ENCODE data around the gene TBC1D22A.
A peak's percentile ranks its signal among the peaks of the same experiment; 100 is the strongest.

TBC1D22A gene

DNA sequence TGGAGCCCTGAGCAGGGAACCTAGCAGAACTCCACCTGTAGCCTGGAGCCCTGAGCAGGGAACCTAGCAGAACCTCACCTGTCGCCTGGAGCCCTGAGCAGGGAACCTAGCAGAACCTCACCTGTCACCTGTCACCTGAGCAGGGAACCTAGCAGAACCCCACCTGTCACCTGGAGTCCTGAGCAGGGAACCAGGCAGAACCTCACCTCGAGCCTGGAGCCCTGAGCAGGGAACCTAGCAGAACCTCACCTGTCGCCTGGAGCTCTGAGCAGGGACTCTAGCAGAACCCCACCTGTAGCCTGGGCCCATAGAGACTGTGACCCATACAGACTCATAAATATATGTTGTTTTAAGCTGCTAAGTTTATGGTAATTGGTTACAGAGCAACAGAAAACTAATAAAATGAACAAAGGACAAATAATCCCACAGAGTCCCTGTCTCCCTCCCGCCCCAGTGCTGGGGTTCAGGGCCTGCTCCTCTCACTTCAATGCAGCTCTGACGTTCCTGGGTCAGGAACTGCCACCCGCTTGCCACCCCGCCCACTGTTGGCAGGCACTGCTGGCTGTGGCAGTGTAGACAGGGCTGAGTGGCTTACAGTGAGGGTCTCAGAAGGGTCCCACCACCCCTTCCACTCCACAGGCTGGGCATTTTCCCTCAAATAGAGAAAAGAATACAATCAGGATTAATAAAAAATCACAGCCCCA is 259.1 kb downstream of the TBC1D22A start:
- DNase-seq: no peak

GRCh38 chr22:47022075-47022473 is 259.6 kb downstream of the TBC1D22A start:
- DNase-seq: no peak

GRCh38 chr22:47022475-47022874 is 260.0 kb downstream of the TBC1D22A start:
- no peak for DNase-seq

DNA sequence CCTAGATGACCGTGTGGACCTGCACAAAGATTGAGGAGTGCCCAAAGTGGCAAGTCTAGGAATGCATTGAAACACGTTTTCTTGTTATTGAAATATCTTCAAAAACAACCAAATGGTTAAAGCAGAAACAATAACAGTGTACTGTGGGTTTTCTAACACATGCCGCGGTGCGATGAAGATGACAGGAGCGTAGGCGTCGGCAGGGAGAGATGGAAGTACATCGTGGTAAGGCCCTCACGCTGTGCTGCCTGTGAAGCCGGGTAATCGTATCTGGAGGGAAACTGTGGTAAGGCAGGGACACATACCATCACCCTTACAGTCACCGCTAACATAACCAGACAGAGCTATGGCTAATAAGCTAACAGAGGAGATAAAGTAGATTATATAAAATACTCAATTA is 261.4 kb downstream of the TBC1D22A start:
- DNase-seq: no peak

DNA sequence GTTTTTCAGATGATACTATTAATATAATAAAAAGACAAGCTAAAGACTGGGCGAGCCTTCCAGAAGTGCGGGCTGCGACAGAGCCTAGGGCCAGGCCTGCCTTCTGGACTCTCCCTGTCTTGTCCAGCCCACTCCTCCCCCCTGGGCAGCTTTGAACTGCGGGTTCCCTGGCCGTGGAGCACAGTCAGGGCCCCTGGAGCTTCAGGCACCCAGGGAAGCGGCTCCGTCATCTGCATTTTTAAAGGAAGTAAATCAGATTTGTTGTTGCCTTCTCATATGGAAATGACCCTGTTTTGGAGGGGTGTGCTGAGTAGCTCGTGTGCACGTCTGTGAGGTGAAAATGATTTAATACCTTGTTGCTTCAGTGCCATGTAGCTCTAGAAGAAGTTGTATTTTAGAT is 265.3 kb downstream of the TBC1D22A start:
- DNase-seq: no peak

GRCh38 chr22:47029244-47030074 is 267.0 kb downstream of the TBC1D22A start:
- no peak for DNase-seq

DNA sequence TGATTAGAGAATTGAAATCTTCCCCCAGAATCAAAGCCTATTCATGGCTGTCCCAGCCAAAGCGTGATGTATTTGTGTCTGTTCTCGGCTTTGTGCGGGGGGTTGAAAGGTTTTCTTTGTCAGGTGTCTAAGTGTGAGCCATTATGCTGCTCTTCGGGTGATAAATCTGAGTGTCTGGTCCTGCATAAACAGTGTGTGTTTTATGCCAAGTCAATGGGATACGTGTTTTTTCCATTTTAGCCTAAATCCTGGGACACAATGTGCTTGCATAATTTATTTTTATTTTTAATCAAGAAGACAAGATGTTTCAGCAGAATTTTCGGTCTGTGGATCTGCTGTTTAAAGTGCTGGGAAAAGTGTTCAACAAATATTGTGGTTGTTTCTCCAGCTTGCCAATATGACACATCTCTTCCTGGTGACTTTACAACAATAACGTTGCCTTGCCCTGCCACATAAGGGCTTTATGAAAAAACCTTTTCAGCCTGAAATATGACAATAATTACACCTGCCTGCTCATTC is 267.8 kb downstream of the TBC1D22A start:
- no peak for DNase-seq

- DNase-seq: no peak
Observed at GRCh38 chr22:47030881-47031627, 268.6 kb downstream of the TBC1D22A start.

- no peak for DNase-seq
Observed at GRCh38 chr22:47031628-47031915, 269.1 kb downstream of the TBC1D22A start.

- DNase-seq: no peak
Observed at GRCh38 chr22:47032091-47032943, 269.9 kb downstream of the TBC1D22A start.

GRCh38 chr22:47032956-47033647 is 270.7 kb downstream of the TBC1D22A start:
- no peak for DNase-seq

GRCh38 chr22:47033648-47034000 is 271.2 kb downstream of the TBC1D22A start:
- no peak for DNase-seq

DNA sequence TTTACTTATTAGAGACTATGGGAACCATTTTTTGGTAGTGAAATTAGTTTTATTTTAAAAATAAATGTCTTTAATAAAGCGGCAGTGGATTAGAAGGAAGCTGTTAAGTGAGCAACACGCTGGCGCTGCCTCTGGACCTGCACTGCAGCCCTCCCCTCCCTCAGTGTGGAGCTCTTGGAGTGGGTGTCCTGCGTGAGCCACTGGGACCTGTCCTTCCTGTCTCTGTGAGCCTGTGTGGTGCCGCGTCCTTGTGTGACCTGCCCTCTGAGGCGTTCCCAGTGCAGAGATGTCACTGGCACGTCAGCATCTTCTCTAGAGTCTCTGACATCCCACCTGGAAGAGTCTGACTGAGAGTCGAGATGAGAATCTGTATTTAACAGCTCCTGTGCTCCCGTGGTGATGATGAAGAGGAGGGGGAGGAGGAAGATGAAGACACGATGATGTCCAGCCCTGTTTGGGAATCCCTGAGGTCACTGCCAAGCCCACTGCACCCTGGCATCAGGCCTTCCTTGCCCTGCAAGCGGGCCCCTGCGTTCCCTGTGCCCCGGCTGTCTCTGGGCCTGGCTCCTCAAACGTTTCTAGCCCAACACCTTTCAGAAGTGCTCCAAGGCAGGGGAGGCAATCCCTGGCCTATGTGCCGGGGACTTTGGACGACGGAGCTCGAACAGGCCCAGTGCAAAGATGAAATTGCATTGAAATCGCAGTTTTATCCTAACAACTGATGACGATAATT is 271.8 kb downstream of the TBC1D22A start:
- no peak for DNase-seq

GRCh38 chr22:47034905-47035419 is 272.5 kb downstream of the TBC1D22A start:
- no peak for DNase-seq

- no peak for DNase-seq
Observed at GRCh38 chr22:47035425-47035881, 273.0 kb downstream of the TBC1D22A start.

DNA sequence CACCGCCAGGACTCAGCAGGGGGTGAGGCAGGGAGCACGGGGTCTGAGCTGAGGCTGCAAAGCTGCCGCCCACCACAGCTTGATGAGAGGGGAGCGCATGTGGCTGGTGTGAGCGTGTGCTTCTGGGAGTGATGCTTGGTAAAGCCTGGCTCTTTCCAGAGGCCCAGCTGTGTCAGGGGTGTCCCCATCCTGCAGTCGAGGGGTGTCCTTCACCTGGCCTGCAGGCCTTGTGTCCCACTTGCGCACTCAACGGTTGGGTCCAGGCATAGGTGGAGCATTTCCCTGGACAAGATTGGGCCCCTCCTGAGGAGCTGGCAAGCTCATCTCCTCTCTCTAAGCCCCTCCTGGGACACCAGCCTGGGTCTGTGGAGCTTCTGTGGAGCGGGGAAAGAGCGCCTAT is 273.9 kb downstream of the TBC1D22A start:
- DNase-seq: no peak

- DNase-seq: no peak
Observed at GRCh38 chr22:47036936-47037485, 274.6 kb downstream of the TBC1D22A start.

DNA sequence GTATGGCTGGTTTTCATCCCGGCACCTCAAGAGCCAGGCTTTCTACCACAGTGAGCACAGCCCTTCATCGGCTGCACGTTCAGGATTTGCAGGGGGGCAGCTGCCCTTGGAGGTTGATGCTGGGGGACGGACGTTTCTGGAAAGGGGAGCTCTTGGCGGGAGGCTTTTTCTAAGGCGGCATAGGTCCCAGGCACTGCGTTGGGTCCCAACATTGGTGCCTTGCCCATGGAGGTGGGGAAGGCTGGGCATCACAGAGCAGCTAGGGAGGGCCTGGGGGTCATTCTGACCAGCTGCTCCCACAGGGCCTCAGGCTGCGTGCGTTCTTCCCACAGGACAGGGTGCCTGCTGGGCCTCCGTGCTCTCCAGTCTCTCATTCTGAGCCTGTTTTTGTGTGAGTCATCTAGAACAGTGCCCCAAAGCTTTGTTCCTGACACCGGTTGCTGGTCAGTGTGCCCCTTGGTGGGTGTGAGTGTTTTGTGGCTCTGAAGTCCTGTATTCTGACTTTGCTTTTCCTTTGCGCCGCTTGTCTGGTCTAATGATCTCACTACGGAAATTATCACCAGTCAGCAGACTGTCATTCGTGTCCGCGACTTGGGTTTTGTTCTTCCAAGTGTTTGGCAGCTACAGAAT is 275.9 kb downstream of the TBC1D22A start:
- peak; percentile 5 for DNase-seq

- DNase-seq: no peak
Observed at GRCh38 chr22:47039356-47039755, 276.9 kb downstream of the TBC1D22A start.

Data from hematopoietic multipotent progenitor cell treated with erythropoietin and hydrocortisone succinate and interleukin-3 and kit ligand, for 4 days (in vitro differentiated cells).